Stimulated activated CD4-positive, alpha-beta T cell treated with anti-CD3 and anti-CD28 coated beads, Interleukin-4, amount 100 ng/mL, for 4 hours (primary cell): ENCODE data around the gene NCAPG.
"Not testable (repeated sequence)": the region's sequence is repeated elsewhere in the genome, so short reads cannot be mapped to it uniquely, and the experiment has no call there.

Experiments
- DNase-seq, 2 experiments: peaks; one replicate each; pipeline ENCODE4 v3.0.0-alpha.2; 2020

The NCAPG gene

DNA sequence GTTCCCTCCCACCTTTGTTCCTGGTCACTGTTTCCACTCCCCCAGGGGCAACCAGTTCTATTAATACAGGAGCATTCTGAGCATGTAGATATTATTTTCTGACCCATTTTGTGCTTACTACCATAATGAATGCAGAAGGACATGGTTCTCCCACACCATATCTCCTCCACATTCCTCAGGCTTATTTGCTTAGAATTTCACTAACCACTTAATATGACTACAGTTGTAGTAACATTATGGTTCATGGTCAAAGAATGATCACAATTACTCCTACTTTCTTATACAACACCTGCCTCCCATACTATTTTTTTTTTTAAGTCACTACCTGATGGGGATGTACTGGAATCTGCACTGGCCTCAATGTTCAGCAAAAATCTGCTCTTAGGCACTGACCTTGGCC lies 21.8 kb upstream of the NCAPG start:
- no peak for DNase-seq

DNA sequence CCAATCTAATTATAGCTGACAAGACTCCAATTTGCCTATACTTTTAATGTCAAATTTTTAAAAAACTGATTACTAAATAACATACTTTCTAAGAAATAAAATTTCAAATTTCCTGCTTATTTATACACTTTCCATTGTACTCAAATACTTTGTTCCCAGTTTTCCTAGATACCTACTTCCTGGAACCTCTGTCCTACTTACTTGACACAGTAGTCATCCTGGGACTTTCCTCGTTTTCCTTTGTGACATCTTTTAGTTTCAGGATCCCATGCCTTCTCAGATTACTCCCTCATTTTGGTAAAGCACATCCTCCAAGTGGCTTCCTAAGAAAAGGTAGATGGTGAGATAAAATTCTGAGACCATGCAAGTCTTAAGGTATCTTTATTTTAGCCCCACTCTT lies 16.0 kb upstream of the NCAPG start:
- DNase-seq: no peak

DNA sequence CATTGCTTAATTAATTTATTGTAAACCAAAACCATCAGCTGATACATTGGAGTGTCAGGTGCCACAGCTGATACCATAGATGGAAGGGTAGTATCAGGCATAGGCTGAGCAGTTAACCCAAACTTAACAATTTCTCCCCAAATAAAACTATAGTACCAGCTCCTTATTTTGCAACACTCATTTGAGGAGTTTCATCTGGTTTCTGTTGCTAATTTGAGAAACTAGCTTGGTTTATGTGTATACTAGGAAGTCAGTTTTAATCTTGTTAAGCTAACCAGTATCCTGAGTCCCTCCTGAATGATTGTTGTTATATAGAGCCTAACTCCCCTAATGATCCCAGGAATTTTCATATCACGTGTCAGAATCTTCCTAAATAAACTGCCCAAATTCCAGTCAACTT lies 13.0 kb upstream of the NCAPG start:
- no peak for DNase-seq

DNA sequence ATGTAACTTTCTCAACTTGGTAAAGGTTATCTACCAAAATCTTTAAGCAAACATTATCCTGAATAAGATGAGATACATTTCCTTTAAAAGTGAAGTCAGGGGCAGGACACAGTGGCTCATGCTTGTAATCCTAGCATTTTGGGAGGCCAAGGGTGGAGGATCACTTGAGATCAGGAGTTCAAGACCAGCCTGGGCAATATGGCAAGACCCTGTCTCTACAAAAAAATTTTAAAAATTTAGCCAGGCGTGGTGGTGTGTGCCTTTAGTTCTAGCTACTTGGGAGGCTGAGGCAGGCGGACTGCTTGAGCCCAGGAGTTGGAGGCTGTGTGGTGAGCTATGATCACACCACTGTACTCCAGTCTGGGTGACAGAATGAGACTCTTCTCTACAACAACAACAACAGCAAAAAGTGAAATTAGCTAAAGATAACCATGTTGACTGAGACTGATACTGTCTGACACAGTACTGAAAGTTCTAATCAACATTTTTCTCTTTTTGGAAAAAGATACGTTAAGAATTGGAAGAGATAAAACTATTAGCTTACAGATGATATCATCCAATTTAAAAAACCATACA lies 5.1 kb upstream of the NCAPG start:
- no peak for DNase-seq

DNA sequence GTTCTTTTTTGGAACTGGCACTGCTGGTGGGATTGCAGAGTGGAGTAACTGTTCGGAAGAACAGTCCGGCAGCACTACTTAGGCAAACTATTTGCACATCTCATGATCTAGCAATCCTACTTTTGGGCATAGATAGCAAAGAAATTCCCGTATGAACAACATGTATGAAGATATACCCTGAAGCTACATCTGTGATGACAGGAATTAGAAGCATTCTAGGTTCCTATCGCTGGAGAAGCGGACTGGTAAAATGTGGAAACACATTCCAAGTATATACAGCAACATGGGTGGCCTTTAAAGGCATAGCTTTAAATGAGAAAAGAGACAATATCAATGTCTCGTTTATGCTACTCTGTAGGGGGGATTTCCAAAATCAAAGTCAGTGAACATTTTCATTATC lies 3.3 kb upstream of the NCAPG start:
- no peak for DNase-seq

DNA sequence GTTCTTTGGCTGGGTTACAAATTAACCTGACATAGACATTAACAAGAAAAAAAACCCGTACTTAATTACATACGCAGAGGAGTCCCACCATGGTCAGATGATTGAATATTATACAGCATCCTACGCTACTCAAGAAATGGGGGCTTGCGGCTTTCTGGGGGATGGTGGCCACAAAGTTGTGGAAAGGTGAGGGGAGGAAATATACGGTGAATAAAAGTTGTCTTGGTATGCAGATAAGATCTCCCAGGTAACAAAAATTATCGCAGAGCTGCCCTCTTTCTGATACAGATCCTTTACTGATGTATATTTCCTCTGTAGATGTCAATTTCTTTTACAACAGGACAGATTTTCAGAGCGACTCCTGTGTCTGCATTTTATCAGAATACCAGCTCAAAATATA lies 1.1 kb upstream of the NCAPG start:
- no peak for DNase-seq

DNA sequence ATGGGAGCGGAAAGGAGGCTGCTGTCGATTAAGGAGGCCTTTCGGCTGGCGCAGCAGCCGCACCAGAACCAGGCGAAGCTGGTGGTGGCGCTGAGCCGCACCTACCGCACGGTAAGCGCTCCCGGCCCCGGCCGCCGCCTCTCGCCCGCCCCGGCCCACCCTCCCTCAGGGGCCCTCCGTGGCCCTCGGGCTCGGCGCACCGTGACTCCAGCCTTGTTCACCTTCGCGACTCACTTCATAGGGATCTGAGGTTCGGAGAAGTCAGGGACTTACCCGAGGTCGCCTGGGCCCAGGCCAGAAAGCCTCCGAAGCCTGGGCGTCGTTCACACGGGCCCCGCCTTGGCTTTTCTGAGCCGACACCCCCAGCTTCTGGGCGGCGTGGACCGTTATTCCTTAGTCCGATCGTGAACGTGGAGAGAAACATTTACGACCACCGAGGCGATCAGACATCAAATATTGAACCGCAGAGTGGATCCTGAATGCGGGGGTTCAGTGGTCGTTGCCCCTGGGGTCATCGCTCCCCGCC lies 362 bp downstream of the NCAPG start:
- DNase-seq: no peak

DNA sequence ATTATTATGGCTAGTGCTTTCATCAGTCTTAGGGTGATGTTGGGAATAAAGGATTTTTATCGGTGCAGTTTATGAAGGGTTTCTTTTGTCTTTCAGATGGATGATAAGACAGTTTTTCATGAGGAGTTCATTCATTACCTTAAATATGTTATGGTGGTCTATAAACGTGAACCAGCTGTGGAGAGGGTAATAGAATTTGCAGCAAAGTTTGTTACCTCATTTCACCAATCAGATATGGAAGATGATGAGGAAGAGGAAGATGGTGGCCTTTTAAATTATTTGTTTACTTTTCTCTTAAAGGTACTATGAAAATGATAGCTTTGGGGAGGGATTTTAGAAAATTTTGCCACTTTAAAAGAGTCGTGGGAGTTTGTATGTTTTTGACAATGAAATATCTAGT lies 1.3 kb downstream of the NCAPG start:
- DNase-seq: no peak

DNA sequence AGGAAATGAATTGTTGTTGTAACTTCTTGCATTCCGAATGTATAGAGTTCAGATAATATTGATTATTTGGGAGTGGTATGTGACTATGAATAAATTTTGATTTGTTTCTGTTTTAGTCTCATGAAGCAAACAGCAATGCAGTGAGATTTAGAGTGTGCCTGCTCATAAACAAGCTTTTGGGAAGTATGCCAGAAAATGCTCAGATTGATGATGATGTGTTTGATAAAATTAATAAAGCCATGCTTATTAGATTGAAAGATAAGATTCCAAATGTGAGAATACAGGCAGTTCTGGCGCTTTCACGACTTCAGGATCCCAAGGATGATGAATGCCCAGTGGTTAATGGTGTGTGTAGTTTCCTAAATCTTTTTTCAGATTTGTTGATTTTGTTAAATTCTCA lies 2.0 kb downstream of the NCAPG start:
- DNase-seq: no peak

DNA sequence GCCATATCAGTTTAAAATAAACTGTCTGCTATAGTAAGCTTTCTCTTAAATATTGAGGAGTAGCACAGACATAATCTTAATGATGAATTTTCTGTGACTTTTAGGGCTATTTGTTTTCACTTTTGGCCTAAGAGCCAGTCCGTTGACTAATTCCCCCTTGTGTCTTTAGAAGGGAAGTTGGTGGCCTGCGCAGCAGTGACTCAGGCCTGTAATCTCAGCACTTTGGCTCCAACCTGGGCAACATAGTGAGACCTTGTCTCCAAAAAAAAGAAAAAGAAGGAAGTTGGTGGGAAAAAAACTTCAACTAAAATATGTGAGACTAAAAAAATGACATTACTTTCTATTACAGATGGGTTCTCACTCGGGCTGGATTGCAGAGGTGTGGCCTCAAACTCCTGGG lies 3.4 kb downstream of the NCAPG start:
- no peak for DNase-seq

DNA sequence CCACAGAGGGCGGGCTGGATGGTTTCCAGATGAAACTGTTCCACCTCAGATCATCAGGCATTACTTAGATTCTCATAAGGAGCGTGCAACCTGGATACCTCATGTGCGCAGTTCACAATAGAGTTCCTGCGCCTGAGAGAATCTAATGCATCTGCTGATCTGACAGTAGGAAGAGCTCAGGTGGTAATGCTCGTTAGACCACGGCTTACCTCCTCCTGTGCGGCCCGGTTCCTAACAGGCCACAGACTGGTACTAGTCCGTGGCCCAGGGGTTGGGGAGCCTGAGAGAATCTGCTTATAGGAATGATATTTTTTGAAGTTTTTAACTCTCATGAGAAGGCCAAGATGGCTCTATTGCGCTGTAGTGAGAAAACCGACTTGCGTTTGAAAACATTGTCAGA lies 5.4 kb downstream of the NCAPG start:
- no peak for DNase-seq

DNA sequence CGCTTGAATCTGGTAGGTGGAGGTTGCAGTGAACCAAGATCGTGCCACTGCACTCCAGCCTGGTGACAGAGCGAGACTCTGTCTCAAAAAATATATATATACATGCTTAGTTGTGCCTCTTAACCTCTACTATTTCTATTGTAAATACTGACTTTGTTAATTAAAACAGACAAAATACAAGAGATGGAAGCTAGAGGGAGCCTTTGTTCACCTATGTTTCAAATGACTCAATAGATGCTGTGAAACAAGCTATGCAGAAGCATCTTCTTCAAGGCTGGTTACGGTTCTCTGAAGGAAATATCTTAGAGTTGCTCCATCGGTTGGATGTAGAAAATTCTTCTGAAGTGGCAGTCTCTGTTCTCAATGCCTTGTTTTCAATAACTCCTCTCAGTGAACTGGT lies 6.2 kb downstream of the NCAPG start:
- DNase-seq: no peak

DNA sequence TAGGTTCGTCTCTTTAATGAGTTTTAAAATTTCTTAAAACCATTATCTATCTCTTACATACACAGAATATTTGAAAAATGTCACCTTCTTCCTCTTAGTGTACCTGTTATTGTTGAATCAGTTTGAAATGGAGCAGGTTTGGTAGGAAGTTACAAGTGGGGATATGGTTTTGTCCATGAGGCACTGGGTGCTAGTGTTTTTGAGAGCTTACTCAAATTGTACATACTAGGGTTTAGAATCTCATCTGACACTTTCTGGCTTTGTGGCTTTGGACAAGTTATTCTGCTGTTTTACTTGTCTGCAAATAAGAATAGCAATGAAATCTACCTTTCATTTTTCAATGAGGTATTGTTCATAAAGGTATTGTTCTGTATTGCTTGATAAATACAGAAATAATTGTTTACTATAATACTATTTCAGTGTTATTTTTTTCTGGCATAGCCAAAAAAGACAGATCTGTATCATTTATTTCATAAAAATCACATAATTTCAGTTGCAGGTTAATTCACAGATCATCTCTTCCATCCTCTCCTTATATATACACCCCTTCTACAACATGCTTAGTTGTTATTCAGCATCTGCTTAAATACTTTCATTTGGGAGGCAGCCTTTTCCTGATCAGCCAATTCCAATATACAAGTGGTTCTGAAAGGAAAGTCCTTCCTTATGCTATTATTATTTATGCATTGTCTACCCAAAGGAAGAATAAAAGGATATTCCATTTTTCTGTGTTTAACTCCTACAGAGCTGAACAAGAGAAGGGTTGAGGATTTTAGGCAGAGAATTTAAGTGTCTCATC lies 13.3 kb downstream of the NCAPG start:
- no peak for DNase-seq

DNA sequence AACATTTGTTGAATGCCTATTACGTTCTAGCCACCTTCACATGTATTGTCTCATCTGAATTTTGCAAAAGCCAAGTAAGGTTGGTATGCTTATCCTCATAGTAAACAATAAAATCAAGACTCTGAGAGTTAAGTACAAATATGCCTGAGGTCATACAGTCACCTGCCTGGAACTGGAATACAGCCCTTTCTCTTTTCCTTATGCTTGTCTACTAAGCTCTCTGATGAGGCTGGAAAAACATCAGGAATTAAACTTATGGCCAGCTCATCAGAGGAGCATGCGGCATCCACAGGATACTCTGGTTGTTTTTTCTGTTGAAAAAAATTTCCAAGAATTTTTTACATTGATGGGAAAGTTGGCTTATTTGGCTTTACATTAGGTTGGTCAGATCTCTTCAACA lies 35.5 kb downstream of the NCAPG start:
- DNase-seq: no peak

DNA sequence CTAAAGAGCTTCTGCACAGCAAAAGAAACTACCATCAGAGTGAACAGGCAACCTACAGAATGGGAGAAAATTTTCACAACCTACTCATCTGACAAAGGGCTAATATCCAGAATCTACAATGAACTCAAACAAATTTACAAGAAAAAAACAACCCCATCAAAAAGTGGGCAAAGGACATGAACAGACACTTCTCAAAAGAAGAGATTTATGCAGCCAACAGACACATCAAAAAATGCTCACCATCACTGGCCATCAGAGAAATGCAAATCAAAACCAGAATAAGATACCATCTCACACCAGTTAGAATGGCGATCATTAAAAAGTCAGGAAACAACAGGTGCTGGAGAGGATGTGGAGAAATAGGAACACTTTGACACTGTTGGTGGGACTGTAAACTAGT lies 39.5 kb downstream of the NCAPG start:
- not testable (repeated sequence) for DNase-seq

DNA sequence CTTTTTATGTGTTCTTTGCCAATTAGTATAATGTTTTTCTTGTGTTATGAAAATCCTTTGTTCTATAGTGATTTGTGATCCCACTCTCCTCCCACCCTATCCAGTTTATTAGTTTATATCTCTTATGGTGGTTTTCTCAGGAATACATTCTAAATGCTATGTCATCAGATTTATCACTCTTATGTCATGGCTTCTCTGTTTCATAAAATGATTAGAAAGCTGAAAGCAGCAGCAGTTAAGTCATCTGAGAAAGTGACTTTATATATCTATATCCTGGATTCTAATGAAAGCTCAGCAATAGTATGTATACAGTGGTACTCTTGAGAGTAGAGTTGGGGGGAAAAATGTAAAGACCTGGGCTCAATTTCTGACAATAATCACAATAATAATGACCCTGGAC lies 41.2 kb downstream of the NCAPG start:
- DNase-seq: no peak

DNA sequence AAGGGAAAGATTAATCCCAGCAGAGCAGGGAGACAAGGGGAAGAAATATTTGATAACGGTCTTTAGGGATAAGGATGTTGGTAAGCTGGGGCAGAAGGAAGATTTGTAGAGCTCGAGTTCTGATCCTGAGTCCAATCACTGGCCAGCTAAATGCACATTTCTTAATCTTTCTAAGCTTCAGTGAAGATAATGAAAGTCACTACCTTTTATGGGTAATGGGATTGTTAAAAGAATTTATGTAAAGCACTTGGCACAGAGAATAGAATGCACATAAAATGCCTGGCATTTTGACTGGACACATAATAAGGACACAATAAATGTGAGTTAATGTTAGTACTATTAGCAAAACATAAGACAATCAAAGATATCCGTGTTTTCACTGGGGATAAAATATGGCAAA lies 43.3 kb downstream of the NCAPG start:
- DNase-seq: no peak

DNA sequence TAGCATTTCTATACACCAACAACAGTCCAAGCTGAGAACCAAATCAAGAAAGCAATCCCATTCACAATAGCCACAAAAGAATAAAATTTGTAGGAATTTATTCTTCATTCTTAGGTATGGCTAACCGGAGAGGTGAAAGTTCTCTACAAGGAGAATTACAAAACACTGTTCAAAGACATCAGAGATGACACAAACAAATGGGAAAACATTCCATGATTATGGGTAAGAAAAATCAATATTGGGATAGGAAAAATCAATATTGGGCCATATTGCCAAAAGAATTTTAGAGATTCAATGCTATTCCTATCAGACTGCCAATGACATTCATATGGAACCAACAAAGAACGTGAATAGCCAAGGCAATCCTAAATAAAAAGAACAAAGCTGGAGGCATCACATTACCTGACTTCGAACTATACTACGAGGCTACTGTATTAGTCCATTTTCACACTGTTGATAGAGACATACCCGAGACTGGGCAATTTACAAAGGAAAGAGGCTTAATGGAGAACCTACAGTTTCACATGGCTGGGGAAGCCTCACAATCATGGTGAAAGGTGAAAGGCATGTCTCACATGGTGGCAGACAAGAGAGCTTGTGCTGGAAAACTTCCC lies 49.1 kb downstream of the NCAPG start:
- no peak for DNase-seq

DNA sequence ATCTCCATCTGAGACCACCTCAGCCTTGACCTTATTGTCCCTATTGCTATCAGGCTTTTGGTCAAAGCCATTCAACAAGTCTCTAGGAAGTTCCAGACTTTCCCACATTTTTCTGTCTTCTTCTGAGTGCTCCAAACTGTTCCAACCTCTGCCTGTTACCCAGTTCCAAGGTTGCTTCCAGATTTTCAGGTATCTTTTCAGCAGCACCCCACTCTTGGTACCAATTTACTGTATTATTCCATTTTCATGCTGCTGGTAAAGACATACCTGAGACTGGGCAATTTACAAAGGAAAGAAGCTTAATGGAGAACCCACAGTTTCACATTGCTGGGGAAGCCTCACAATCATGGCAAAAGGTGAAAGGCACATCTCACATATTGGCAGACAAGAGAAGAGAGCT lies 51.1 kb downstream of the NCAPG start:
- not testable (repeated sequence) for DNase-seq

DNA sequence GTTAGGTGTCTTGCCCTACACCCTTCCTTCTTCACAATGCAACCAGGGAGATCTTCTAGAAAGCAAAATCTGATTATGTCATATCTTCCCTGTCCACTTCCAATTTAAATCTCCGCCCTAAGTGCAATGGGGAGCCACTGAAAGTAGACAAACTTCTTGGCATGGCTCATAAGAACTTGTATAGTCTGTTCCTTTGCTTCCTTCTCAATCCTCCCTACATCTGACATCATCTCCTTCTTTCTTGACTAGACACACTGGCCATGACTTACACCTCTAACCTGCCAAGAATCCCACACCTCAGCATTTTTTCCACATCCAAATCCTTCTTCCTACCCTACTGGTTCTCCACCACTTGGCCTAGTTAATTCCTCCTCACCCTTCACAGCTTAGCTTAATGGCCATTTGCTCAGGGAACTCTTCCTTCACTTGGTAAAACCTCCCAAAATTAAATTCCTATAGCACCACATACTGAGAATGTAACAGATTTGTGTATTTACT lies 55.1 kb downstream of the NCAPG start:
- no peak for DNase-seq

DNA sequence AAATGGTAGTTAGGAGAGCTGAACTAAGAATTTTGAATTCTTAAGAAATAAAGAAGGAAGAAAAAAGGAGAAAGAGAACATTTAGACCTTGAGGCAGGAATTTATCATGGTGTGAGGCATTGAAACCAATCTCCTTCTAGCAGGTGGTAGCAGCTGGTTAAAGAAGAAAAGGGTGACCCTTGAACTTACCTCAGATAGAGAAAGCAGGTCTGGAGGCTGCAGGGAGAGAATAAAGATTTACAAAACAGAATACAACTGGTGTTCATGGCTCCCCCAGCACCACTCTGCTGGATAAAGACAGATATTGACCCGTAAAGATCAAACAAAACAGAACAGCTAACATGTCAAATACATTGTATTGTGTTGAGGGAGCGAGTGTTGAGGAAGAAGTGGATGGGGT lies 56.0 kb downstream of the NCAPG start:
- DNase-seq: no peak

DNA sequence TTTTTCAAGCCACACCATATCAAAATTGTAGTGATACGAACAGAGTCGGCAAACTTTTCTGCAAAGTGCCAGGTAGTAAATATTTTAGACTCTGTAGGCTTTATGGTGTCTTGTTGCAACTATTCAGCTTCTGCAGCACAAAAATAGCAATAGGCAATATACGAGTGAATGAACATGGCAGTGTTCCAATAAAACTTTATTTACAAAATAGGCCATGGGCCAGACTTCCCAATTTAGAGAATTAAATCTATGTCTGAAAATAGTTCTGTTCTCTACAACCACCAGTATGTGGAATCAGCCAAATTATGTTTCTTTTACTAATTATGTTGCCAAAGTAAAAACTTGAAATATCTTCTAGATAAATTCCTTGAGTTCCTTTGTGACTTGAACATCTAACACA lies 56.5 kb downstream of the NCAPG start:
- DNase-seq: no peak

DNA sequence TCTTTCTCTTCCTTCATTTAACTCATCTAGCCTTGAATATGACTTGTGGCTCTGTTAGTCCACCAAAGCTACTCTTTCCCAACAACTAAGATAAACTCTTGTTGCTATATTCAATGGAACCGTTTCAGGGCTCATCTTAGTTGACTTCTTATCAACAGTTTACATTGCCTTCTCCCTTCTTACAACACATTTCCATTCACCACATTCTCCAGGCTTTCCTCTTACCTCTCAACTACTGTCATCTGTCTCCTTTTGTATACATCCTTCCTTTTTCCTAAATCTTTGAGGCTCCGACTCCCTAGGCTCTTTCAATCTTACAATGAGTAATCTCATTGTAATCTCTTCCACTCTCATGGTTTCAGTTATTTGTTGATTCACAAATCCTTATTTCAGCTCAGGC lies 58.5 kb downstream of the NCAPG start:
- no peak for DNase-seq

DNA sequence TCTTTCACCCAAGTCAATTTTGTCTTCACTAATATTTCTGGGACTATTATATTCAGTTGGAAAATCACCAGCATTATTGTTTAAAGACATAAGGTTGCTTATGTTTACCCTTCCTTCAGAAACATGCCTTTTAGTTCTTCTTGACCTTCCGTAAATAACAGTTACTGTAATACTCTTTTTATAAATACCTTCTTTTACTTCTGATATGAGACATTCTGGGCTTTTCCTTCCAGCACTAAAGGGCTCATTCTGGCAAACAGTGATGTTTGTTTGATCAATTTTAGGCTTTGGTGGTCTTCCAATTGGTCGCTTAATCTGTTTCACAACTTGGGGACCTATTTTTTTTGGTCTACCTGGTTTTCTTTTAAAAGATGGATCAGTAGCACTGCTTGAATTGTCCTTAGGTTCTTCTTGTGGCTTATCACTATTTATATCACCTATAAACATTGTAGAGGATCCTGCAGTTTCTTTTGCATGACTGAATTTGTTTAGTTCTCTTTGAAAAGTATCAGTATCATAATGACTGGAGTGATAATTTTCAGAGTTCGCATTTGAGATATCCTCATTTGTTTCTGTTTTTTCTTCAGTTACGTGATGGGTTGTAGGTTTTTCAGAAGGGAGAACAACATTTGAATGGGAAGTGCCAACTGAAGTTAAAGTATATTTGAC lies 64.8 kb downstream of the NCAPG start:
- DNase-seq: no peak
